ENCODE results near the gene ANKRD35. TPM values are rescaled to one million over a fixed set of nuclear protein-coding genes. Genes with fewer than 3 reads are reported as not detected.
A peak's percentile ranks its signal among the peaks of the same experiment; 100 is the strongest.

Gene ANKRD35
- polyA plus RNA-seq, 3 donors, result 0.40 to 1.5 (median 1.3) TPM

- Histone ChIP-seq H3K4me2 (replicated peaks; ENCODE audit: extremely low read depth, low read length, poor library complexity, severe bottlenecking) (peak within 1 kb of the TSS; percentile 88), H3K4me1 (ENCODE audit: control insufficient read depth in 1 of 2, insufficient read depth in 2 of 2, low read length in 2 of 2) (peaks cover 27 to 39% of the 10 kb centered on the region in 2 donors), H3K9ac (ENCODE audit: insufficient read depth, low read length, poor library complexity, severe bottlenecking) (peak within 1 kb of the TSS; percentile 84), H3K9me3 (replicated peaks in 1 of 2; ENCODE audit: control insufficient read depth in 1 of 2, insufficient read depth in 1 of 2, low read length in 2 of 2) (no peaks in the 10 kb centered on the region), H3K79me2 (ENCODE audit: insufficient read depth, low read length) (peaks cover 13% of the 10 kb centered on the region), H3K4me3 (replicated peaks in 1 of 3; ENCODE audit: low read depth in 2 of 3, low read length in 3 of 3) (peak within 1 kb of the TSS; percentile 70 to 98 (median 88)), H2AFZ (ENCODE audit: insufficient read depth, low read depth, low read length, poor library complexity, severe bottlenecking) (peak within 1 kb of the TSS; percentile 91), H3K27me3 (ENCODE audit: control insufficient read depth in 2 of 2, insufficient read depth in 2 of 2, low read length in 2 of 2) (no peaks in the 10 kb centered on the region), H3K36me3 (replicated peaks in 1 of 2; ENCODE audit: control insufficient read depth in 1 of 2, insufficient read depth in 2 of 2, low read length in 2 of 2) (peaks cover 16 to 38% of the 10 kb centered on the region in 2 donors), H3K27ac (ENCODE audit: low read depth in 1 of 2, low read length in 2 of 2) (peak within 1 kb of the TSS; percentile 74 to 82), H4K20me1 (ENCODE audit: insufficient read depth, low read length) (no peaks in the 10 kb centered on the region)
- intact Hi-C loops (cut with micrococcal nuclease), result loop anchor here (2.0 to 5.0 kb wide), 4 partner anchors 38 to 61 kb away; partner anchors contain the start of genes ANKRD34A (in 1 of the 2), PIAS3 (in 1 of the 2) and POLR3GL (in 1 of the 2)
- Mint-ChIP-seq H3K36me3 (peaks cover 30 to 44% of the 10 kb centered on the region in 2 donors), H3K4me3 (peak within 1 kb of the TSS; percentile 88 to 93), H3K9me3 (no peaks in the 10 kb centered on the region), H3K27ac (peak within 1 kb of the TSS; percentile 89 to 97 (median 96)), H3K27me3 (ENCODE audit: low read depth in 3 of 3) (peaks cover 0 to 3% (median 3%) of the 10 kb centered on the region in 3 donors), H3K4me1 (peaks cover 41% of the 10 kb centered on the region)
- under 1% methylated on average over 45 of the region's 51 CpGs for WGBS (ENCODE audit: insufficient coverage)
- TF ChIP-seq CTCF (IDR thresholded peaks at IDR 0.05), result no peak
- peak; percentile 95 to 98 (median 95) for DNase-seq
Observed at GRCh38 chr1:145918144-145918991, 32.7 kb upstream of the ANKRD35 start, which contains the start of gene PEX11B. Gene PEX11B (minus strand): TSS chr1:145918717. CDS start chr1:145918688, 29 bp downstream.

- intact Hi-C loops (cut with micrococcal nuclease), result loop anchor here (5.0 kb wide), 3 partner anchors 45 to 60 kb away; partner anchors contain the start of genes ANKRD34A (in 1 of the 2), PIAS3 (in 1 of the 2) and POLR3GL (in 1 of the 2)
- peak overlapping the region; percentile 84 for H3K9ac ChIP-seq (ENCODE audit: insufficient read depth, low read length, poor library complexity, severe bottlenecking)
- peak overlapping the region; percentile 88 for H3K4me2 ChIP-seq (replicated peaks; ENCODE audit: extremely low read depth, low read length, poor library complexity, severe bottlenecking)
- Mint-ChIP-seq H3K27me3 (ENCODE audit: low read depth in 3 of 3) (peaks cover 0 to 3% (median 3%) of the 10 kb centered on the region in 3 donors), H3K9me3 (no peaks in the 10 kb centered on the region), H3K4me3 (peak overlapping the region; percentile 88 to 93), H3K27ac (peak overlapping the region; percentile 89 to 97 (median 96)), H3K36me3 (peaks cover 32 to 46% of the 10 kb centered on the region in 2 donors), H3K4me1 (peaks cover 36% of the 10 kb centered on the region)
- H3K9me3 ChIP-seq (replicated peaks in 1 of 2; ENCODE audit: control insufficient read depth in 1 of 2, insufficient read depth in 1 of 2, low read length in 2 of 2), result no peaks in the 10 kb centered on the region
- peaks cover 22 to 32% of the 10 kb centered on the region in 2 donors for H3K4me1 ChIP-seq (ENCODE audit: control insufficient read depth in 1 of 2, insufficient read depth in 2 of 2, low read length in 2 of 2)
- WGBS (ENCODE audit: insufficient coverage), result 100% methylated on average over 2 of the region's 5 CpGs
- H4K20me1 ChIP-seq (ENCODE audit: insufficient read depth, low read length), result no peaks in the 10 kb centered on the region
- DNase-seq, result no peak
- H2AFZ ChIP-seq (ENCODE audit: insufficient read depth, low read depth, low read length, poor library complexity, severe bottlenecking), result peak overlapping the region; percentile 91
- peak overlapping the region in 1 of 2 donors; percentile 82 for H3K27ac ChIP-seq (ENCODE audit: low read depth in 1 of 2, low read length in 2 of 2)
- peaks cover 18 to 42% of the 10 kb centered on the region in 2 donors for H3K36me3 ChIP-seq (replicated peaks in 1 of 2; ENCODE audit: control insufficient read depth in 1 of 2, insufficient read depth in 2 of 2, low read length in 2 of 2)
- peak overlapping the region; percentile 70 to 98 (median 88) for H3K4me3 ChIP-seq (replicated peaks in 1 of 3; ENCODE audit: low read depth in 2 of 3, low read length in 3 of 3)
- no peaks in the 10 kb centered on the region for H3K27me3 ChIP-seq (ENCODE audit: control insufficient read depth in 2 of 2, insufficient read depth in 2 of 2, low read length in 2 of 2)
- H3K79me2 ChIP-seq (ENCODE audit: insufficient read depth, low read length), result peaks cover 13% of the 10 kb centered on the region
- TF ChIP-seq CTCF (IDR thresholded peaks at IDR 0.05), result no peak
Observed at GRCh38 chr1:145917595-145917994, 31.9 kb upstream of the ANKRD35 start.
